Measurements from ENCODE around the gene PARVG. TPM values are rescaled to one million over a fixed set of nuclear protein-coding genes. Genes with fewer than 3 reads are reported as not detected.

The PARVG gene
- total RNA-seq, 2 experiments from 2014 or later: 76.5 to 76.9 TPM

DNA sequence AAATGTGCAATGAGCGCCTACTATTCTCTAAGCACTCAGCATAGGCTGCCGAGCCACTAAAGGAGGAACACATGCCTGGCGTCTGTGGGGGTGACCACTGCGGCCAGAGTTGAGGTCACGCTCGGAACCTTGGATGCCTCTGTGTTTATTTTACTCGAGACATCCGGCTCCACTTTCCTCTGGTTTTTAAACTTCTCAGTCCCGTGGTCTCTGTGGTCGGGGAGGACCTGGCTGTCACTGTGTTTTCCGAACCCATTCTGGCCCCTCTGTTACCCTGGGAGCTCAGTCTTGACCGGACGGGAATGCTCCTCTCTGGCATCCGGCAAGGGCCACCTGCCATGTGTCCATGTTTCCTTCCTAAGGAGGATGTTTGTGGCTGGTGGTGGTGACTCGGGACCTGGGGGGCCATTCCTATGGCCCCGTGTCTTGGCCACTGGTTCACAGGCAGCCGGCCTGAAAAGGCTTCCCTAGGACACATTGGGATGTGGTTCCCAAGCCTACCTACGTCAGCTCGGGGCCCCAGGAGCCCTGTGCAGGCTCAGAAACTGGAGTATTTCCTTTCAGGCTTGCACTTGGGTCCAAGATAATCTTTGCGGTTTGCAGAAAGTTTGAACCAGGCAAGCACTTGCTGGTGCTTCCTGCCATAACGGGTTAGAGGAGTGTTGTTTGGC lies 46.7 kb upstream of the PARVG start:
- Mint-ChIP-seq H3K27me3 (peaks cover 3% of the 10 kb centered on the region), H3K9me3 (peaks cover 22% of the 10 kb centered on the region), H3K4me1 (ENCODE audit: low read depth) (no peaks in the 10 kb centered on the region), H3K36me3 (ENCODE audit: low read depth) (peaks cover 47% of the 10 kb centered on the region), H3K27ac (no peak overlapping the region), H3K4me3 (no peak overlapping the region)
- no peak for ATAC-seq
- ChIA-PET POLR2A (no interaction called here), CTCF (no interaction called here)
- TF ChIP-seq, protein P1, sequence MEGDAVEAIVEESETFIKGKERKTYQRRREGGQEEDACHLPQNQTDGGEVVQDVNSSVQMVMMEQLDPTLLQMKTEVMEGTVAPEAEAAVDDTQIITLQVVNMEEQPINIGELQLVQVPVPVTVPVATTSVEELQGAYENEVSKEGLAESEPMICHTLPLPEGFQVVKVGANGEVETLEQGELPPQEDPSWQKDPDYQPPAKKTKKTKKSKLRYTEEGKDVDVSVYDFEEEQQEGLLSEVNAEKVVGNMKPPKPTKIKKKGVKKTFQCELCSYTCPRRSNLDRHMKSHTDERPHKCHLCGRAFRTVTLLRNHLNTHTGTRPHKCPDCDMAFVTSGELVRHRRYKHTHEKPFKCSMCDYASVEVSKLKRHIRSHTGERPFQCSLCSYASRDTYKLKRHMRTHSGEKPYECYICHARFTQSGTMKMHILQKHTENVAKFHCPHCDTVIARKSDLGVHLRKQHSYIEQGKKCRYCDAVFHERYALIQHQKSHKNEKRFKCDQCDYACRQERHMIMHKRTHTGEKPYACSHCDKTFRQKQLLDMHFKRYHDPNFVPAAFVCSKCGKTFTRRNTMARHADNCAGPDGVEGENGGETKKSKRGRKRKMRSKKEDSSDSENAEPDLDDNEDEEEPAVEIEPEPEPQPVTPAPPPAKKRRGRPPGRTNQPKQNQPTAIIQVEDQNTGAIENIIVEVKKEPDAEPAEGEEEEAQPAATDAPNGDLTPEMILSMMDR (IDR thresholded peaks at IDR 0.05): no peak
- no peak for DNase-seq
- intact Hi-C loops (cut with micrococcal nuclease): no loop called here

DNA sequence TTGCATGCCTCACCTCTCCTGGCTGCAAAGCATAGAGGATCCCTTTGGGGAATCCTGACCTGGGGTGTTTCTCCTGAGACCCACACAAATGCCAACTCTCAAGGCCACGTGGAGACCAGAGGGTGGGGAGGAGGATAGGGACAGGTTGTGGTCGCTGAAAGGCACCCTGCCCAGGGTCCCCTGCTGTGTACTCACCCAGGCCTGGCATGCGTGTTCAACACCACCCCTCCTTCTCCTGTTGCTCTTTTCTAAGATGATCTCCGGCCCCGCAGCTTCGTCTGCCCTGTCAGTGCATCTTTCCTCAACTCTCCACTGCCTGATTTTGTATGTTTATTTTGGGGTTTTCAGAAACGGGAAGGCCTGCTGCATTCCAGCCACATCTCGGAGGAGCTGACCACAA lies 44.6 kb upstream of the PARVG start:
- ChIA-PET CTCF (interaction anchor here (1.0 kb wide), 1 partner anchor 142 kb away, joined by 3 read pairs; no protein-coding TSS in a partner anchor), POLR2A (no interaction called here)
- Mint-ChIP-seq H3K4me3 (no peak overlapping the region), H3K9me3 (peaks cover 22% of the 10 kb centered on the region), H3K27ac (no peak overlapping the region), H3K36me3 (ENCODE audit: low read depth) (peaks cover 51% of the 10 kb centered on the region), H3K4me1 (ENCODE audit: low read depth) (no peaks in the 10 kb centered on the region), H3K27me3 (peaks cover 3% of the 10 kb centered on the region)
- DNase-seq (no peak), ATAC-seq (no peak)
- intact Hi-C loops (cut with micrococcal nuclease): no loop called here
- TF ChIP-seq, protein P1 (IDR thresholded peaks at IDR 0.05): no peak

DNA sequence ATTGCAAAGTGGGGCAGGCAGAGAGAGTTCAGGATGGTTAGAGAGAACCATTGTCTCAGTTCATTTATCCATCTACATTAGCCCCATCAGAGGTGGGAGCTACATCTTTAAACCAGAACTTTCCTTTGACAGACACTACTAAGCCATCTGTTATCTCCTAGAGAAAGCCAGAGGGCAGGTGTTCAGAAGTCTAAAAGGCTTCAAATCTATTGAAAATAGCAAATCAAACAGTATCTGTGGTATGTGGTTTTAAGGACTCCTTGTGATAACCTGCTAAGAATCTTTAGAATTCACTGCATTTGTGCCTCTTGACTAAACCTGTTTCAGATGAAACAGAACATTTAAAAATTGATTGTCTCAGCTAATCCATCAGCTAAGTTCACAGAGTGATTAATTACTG lies 43.9 kb upstream of the PARVG start:
- Mint-ChIP-seq H3K27ac (no peak overlapping the region), H3K9me3 (peaks cover 22% of the 10 kb centered on the region), H3K4me3 (no peak overlapping the region), H3K36me3 (ENCODE audit: low read depth) (peaks cover 51% of the 10 kb centered on the region), H3K4me1 (ENCODE audit: low read depth) (no peaks in the 10 kb centered on the region), H3K27me3 (peaks cover 3% of the 10 kb centered on the region)
- ChIA-PET CTCF (no interaction called here), POLR2A (interaction anchor here (0.5 kb wide), 1 partner anchor 54 kb away, joined by 3 read pairs; no protein-coding TSS in a partner anchor)
- intact Hi-C loops (cut with micrococcal nuclease): no loop called here
- DNase-seq (no peak), ATAC-seq (no peak)
- TF ChIP-seq, protein P1 (IDR thresholded peaks at IDR 0.05): no peak

DNA sequence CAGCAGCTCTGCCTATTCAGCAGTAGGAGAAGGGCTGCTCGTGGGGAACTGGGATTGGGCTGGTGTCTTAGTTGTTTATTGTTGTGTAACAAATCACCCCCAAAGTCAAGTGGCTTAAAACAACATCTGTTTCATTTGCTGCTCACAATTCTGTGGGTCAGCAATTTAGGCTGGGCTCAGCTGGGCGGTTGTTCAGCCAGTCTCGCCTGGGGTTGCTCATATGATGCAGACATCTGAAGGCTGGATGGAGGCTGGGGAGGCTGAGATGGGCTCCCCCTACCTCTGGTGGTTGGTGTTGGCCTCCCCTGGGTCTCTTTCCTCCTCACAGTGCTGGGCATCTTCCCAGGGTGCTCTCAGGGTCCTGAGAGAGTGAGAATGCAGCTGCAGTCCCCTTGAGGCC lies 43.3 kb upstream of the PARVG start:
- H3K27ac Mint-ChIP-seq: no peak overlapping the region
- CTCF ChIA-PET: no interaction called here
- POLR2A ChIA-PET: no interaction called here

DNA sequence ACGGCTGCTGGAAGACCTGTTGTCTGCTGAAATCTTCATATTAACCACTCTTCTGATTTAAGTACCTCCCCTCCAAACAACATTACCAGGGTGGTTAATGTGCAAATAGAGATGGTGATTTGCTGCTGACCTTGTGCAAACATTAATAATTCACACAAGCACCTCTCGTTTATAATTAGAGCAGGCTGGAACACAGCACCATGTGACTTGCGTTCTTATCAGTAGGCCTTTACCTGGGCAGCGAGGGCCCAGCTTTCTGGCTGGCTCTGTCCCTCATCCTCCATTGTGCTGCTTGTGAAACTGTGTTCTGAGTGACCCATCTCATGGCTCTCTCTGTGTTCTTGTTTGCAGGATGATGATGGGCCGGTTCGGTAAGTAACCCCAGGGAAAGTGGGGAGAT lies 41.0 kb upstream of the PARVG start:
- Mint-ChIP-seq H3K36me3 (ENCODE audit: low read depth) (peaks cover 41% of the 10 kb centered on the region), H3K27ac (no peak overlapping the region), H3K27me3 (no peaks in the 10 kb centered on the region), H3K4me1 (ENCODE audit: low read depth) (no peaks in the 10 kb centered on the region), H3K9me3 (peaks cover 22% of the 10 kb centered on the region), H3K4me3 (no peak overlapping the region)
- ATAC-seq (no peak), DNase-seq (no peak)
- ChIA-PET POLR2A (no interaction called here), CTCF (no interaction called here)
- intact Hi-C loops (cut with micrococcal nuclease): no loop called here
- TF ChIP-seq, protein P1 (IDR thresholded peaks at IDR 0.05): no peak

More for the DNA sequence above, 43.3 kb upstream of the PARVG start:
- intact Hi-C loops (cut with micrococcal nuclease): no loop called here
- ATAC-seq (no peak), DNase-seq (no peak)
- Mint-ChIP-seq H3K36me3 (ENCODE audit: low read depth) (peaks cover 51% of the 10 kb centered on the region), H3K27me3 (peaks cover 3% of the 10 kb centered on the region), H3K4me1 (ENCODE audit: low read depth) (no peaks in the 10 kb centered on the region), H3K4me3 (no peak overlapping the region), H3K9me3 (peaks cover 22% of the 10 kb centered on the region)
- TF ChIP-seq, protein P1 (IDR thresholded peaks at IDR 0.05): no peak

All from activated CD8-positive, alpha-beta T cell treated with anti-CD3 and anti-CD28 coated beads for 36 hours (primary cell).